HG03175 (cell line): Measurements from ENCODE around the gene IBSP.

Experiments
- ATAC-seq: cut with Tn5 transposase; IDR thresholded peaks from one replicate; pipeline ENCODE4 v1.9.1; 2021; ENCODE audit warnings: mild to moderate bottlenecking, moderate library complexity; ENCODE audit not compliant: unreplicated experiment

Gene IBSP, protein sequence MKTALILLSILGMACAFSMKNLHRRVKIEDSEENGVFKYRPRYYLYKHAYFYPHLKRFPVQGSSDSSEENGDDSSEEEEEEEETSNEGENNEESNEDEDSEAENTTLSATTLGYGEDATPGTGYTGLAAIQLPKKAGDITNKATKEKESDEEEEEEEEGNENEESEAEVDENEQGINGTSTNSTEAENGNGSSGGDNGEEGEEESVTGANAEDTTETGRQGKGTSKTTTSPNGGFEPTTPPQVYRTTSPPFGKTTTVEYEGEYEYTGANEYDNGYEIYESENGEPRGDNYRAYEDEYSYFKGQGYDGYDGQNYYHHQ

DNA sequence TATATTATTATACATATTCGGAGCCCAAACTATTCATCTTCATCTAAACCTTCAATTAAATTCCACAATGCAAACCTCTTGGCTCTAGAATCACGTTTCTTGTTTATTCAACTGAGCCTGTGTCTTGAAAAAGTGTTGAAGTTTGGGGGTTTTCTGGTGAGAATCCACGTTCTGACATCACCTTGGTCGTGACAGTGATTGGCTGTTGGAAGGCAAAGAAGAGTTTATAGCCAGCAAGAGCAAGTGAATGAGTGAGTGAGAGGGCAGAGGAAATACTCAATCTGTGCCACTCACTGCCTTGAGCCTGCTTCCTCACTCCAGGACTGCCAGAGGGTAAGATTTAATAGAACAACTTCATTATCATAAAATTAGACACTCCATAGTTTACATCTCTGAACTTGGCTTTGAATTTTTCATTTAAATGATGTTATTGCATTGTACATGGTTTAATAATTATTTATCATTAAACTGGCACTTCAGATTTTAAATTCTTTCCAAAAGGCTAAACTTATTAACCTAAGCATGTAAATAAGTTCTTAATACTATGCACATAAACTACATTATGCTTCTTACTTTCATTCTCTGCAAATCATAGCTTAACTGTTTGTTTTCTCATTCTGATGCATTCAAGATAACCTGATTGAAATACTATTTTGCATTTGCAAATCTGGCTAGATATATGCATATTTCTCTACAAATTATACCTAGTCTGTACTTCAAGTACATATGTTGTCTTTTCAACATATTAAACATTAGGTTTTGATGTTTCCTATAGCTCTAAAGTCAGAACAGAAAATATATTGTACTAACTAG lies at the start of gene IBSP:
IBSP (plus strand) TSS at position 254 of the 813 bp plus-strand sequence. CDS start 2,808 bp downstream, outside the sequence.
- ATAC-seq = no peak

DNA sequence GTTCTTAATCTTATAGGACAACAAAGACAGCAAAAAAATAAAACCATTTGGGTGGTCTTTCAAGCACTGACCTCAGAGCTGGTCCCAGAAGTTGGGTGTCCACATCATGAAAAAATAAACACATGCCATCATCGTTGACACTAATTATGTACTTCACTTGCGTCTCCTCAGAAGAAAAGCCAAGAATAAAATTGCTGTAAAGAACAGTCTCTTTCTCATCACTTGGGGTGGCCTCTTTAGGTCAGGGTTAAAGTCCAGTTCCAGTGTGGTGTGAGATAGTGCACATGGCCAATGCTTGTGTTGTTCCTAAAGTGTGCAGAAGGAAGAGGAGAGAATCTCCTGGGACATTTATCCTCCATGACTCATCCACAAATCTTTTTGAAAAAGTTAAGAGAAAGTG lies 49.5 kb upstream of the IBSP start:
- no peak for ATAC-seq

DNA sequence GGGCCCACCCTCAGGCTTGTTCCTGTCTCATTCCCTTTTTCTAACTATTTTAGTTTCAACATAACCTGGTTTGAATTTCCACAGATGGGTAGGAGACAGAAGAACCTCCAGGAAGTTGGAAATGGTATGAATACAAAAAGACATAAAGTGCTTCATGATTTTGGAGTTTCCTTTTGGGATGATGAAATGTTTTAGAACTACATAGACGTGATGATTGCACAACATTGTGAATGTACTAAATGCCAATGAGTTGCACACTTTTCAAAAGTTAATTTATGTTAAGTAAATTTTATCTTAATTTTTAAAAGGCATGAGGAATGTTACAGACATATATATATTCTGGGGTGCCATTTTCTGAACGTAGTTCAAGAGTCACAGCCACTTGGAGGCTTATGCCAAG lies 41.1 kb upstream of the IBSP start:
- no peak for ATAC-seq

DNA sequence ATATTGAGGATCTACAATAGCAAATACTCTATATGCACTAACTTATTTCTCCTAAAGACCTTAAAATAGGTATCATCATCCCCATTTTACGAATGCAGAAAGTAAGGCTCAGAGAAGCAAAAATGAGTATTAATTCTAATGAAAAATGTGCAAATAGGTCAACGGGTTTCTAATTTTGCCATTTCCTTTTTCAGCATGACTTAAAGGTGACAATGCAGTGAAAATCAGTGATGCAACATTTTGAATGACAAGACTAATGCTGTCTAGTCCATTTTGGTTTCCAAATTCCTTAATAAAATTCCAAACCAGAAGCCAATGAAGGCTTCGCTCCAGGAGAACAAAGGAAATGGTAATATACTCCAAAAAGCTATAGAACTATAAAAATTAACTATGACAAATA lies 37.0 kb upstream of the IBSP start:
- no peak for ATAC-seq

DNA sequence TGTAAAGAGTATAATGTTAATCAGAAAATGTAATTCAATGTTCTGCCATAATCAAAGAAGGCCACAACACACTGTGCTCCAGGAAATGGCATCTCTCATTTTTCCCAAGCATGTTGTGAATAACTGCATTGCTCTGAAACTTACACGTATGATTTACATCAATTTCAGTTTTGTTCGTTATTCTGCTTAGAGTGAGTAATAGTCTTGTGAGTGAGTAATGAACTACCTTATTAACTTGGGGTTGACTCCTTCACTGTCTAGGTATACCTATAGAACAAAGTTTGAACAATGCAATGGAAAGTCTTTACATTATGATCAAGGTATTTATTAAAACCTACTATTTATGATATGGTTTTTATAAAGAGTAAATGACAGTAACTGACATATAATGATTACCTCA lies 17.8 kb upstream of the IBSP start:
- no peak for ATAC-seq

DNA sequence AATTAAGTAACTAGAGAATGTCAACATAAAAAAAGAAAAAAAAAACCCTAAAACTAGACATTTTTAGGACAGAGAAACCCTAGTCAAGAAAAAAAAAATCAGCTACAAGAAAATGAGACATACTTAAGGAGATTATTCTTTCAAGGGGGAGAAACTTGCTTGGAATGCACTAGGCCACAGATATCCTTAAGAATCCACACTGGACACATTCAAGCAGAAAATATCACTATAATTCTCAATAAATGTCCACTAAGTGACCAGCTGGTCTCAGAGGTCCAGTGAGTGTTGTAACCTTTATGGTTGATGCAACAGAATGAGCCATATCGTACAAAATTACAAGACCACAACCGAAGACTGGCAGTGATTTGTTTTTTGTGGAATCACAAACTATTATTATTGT lies 15.6 kb upstream of the IBSP start:
- ATAC-seq = no peak

DNA sequence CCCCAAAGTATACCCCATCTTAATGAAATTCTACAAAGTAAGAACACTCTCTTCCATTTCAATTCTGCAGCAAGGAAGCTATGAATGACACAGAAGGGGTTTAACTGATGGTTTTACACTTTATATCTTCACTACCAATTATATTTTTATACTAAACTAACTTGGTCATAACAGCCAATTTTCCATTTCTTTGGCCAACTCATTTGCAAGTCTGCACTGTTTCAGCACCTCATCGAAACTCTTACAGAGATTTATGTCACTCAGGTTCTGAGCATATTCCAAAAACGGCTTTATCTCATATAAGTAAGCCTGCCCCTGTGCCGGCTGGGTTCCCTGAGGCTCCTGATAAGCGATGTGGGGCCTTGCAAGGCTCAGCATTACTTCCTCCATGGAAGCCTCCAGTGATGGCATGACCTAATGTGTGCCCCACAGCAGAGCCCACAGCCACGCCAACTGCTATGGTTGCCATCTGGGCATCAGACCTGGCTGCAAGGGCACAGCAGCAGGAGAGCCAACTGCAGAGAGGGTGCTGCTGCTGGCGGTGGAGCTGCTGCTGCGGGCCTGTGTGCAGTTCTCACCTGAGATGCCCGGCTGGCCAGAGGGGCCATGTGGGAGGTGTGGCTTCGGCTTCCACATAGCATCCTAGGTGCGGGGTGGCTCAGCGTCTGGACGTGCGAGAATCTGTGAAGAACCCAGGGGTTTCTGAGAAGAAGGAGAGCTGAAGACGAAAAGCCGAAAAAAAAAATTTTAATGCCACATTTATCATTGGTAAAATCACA lies 13.4 kb upstream of the IBSP start:
- ATAC-seq = no peak

DNA sequence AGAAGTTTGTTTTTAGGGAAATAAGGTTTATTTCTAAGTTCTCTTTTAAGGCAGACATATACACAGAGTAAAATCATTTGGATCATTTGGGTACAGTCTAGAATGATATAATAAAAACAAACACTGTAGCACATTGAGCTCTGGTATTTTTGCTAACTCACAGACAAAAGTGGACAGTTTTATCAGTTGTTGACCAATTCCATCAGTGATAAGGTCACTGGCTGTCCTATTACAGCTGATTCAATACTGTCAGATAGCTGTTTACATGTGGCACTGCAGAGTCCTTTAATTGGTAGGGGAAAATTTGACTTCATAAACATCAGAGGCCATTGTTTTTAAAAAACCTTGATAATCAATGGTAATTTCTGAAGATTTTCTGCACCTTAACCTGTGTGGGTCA lies 3.5 kb downstream of the IBSP start:
- ATAC-seq = no peak

DNA sequence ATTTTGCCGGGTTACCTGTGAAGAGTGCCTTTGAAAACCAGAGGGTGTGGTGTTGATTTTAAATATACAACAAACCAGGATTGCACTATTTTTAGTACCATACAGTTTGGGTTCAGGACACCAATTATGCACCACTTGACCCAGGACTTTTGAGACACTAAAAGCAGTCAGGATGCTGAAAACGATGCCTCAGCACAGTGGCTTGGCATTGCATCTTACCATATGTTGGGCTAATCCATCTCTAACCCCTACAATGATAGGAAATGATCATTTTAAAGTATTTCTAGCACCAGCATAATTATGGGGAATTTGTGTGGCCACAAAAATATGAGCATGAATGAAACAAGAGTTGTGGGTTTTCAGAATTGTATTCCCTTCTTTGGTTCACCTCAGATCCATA lies 4.1 kb downstream of the IBSP start:
- no peak for ATAC-seq

DNA sequence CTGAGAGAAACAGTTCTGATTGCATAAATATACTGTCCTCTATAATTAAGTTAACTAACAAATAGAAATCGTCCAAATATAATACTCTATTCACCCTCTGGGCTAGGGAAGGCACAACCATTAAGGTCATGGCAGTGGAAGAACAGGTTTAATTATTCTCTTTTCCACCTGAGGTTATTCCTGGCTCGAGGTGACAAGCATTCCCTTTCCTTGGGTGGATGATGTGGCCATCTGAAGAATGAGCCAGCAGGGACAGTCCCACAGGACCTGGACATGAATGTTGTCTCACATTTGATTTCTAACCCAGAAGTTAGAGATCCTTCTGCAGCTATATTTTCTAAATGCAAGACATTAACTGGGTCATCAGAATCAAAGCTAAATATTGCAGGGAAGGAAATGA lies 5.5 kb downstream of the IBSP start:
- no peak for ATAC-seq

DNA sequence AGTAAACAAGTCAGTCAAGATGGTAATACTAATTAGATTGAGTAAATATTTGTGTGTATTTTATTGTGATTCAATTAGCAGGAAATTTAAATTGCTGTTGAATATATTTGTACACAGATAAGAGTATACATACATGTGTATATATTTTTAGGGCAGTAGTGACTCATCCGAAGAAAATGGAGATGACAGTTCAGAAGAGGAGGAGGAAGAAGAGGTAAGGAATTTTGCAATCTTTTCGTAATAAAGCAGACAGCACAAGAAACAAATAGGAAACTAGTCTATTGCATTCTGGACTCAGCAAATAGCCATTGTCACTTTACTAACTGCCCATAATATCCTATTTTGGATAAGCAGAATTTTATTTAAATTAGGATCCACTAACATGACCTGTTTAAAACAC lies 6.6 kb downstream of the IBSP start:
- ATAC-seq = no peak

DNA sequence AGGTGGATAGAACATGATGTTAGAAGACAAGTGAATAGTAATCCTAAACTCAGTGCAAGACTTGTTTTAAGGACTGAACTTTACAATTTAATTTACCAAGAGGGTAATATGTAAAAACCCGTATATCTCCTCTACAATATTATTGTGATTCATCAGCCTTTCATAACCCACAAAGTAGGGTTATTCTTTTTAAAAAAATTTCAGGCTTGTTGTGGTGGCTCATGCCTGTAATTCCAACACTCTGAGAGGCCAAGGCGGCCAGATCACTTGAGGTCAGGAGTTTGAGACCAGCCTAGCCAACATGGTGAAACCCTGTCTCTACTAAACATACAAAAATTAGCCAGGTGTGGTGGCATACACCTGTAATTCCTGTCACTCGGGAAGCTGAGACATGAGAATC lies 7.2 kb downstream of the IBSP start:
- ATAC-seq = no peak

DNA sequence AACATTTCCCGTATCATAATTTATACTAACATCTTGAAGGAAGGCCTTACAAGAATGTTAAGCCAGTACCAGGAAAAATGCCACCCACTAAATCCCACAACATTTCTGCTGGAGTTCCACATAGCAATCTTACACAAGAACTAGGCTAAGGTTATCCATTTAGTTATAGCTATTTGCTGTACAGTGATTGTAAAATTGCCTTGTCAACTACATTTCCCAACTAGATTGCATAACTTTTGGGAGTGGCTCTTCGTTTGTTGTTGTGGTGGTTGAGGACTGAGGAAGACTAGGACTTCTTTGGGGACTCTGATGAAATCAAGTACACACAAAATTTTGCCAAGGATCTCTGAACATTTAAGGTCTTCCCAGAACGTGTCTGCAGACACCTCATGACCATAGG lies 8.0 kb downstream of the IBSP start:
- ATAC-seq = no peak

DNA sequence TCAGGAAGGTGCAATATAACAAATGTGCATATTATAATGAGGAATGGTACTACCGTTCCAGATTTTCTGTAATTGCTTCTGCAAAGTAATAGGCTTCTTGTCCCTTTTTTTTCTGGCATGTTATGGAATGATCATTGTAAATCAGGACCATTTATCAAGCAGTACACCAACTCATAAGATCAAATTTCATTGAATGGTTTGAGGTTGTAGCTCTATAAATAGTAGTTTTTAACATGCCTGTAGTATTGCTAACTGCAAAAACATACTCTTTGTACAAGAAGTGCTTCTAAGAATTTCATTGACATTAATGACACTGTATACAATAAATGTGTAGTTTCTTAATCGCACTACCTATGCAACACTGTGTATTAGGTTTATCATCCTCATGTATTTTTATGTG lies 12.6 kb downstream of the IBSP start:
- ATAC-seq = no peak

DNA sequence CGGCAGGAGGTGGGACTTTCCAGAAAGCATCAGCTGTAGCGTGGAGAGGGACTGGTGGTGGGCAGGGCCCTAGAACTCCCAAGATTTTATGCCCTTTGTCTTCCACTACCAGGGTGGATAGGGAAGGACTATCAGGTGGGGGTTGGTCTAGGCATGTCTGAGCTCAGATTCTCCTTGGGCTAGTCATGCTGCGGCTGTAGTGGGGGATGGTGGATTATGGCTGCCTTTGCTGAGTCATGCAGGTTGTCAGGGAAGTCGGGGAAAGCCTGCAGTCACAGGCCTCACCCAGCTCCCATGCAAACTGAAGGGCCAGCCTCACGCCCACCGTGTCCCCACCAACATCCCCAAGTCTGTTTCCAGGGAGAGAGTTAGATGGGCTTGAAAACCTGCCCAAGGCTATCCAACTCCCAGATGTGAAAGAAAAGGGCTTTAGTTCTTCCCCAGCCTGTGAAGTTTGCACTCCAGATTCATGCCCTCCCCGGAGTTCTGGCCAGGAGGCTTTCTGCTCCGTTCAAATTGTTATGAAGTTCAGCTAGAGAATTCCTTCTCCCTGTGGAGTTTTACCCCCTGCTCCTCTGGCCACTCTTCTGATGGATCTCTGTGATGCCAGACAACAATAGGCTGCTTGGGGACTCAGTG lies 20.0 kb downstream of the IBSP start:
- no peak for ATAC-seq

DNA sequence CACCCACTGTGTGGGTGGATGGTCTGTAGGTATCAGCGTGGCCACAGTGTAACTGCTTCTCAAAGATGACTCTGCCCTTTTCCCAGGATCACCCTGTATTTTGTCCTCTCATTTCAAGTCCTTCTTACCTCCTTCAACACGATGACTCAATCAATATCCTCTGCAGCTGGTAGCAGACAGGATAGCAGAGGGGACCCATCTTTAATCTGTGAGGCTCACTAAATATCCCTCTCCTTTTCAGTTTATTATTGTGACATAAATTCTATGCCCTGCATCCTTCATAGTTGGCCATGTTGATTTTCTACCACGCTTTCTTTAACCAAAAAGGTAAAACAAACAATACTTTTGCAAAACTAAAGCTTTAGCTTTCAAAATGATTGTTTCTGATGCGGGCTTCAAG lies 23.8 kb downstream of the IBSP start:
- ATAC-seq = no peak

DNA sequence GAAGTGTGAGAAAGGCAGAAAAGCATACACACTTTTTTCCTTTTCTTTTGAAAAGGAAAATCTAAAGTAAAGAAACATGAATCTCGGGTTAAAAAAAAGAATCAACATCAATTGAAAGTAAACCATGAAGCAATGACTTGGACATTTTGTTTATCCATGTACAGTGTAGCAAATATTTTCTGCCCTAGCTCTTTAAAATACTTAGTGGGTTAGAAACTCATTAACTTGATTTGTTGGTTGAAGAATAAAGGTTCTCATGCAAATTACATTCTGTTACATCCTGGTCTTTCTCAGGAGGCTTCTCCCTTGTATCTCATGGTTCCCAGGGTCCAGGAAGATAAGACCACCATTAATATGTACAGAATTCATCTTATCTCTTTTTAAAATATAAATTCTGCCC lies 24.4 kb downstream of the IBSP start:
- ATAC-seq = no peak

DNA sequence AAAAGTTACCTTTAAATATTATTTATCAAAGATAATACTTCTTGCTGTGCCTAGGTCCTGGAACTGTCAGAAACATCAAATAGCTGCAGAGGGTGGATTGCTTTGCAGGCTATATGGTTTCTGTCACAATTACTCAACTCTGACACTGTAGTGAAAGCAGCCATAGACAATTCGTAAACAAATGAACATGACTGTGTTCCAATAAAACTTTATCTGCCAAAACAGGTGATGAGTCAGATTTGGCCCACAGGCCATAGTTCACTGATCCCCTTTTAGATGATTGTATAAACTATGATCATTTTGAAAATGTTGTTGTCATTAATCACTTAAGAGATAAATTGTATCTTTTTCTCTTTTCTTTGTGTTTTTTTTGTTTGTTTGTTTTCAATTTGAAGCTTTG lies 25.0 kb downstream of the IBSP start:
- no peak for ATAC-seq

DNA sequence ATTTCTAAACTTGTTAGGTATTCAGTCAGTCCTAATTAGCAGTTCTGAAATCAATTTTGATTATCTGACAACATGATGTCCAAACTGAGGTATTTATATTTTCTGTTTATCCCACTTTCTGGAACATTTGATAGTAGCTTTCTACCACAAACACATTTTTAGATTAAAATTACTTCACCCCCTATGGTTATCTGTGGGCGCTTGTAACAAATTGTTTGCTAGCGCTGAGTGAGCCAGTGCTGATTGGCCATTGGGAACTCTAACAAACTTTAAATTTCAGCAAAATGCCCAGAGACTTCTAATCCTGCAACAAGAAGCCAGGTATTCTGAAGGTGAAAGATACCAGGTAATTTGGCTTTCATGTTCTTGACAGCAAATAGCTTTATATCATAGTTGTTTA lies 33.3 kb downstream of the IBSP start, which contains the start of gene MEPE:
MEPE (plus strand) TSS at position 301 of the 400 bp plus-strand sequence. CDS start 1,746 bp downstream, outside the sequence.
- ATAC-seq = no peak

DNA sequence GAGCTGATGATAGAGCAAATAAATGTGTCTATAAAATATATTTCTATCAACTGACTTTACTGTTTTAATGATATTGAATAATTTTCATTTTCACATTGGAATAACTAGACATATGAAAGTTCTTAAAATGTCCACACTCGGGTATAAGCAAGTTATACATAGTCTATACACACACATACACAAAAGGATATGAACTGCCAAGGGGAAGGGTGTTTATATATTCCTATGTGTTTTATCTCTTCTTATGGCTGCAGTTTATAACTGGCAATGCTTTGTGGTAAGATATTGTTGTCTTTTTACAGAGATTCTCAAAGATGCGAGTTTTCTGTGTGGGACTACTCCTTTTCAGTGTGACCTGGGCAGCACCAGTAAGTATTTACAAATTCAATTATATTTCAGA lies 35.0 kb downstream of the IBSP start:
- no peak for ATAC-seq

DNA sequence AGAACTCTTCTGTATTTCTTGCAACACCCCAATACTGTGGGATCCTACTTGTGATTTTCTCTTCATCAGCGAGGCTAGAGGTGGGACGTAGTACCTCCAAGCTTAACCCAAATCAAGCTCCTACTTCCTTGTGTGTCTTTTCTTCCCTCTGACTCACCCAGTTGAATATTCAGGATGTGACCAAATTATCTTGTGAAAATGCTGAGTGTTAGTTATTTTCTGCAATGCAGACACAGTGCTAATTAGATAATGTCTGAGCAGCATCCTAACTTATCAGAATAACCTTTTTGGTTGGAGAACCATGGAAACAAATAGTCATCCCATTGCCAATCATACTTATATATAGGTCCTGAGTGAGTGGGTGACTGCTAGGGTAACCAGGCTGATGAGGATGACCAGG lies 35.8 kb downstream of the IBSP start:
- no peak for ATAC-seq
